Fibroblast of upper back skin (primary cell): ENCODE results near the gene OR52N1.

ENCODE experiments used
- DNase-seq: peaks from one replicate; pipeline ENCODE4 v3.0.0-alpha.2; 2013

Gene OR52N1

GRCh38 chr11:5791165-5791564, at the start of gene OR52N1:
TSS of gene OR52N1 (minus strand) at chr11:5791265. CDS start at chr11:5788816, 2,449 bp downstream.
- no peak for DNase-seq

- DNase-seq: no peak
These were observed 46.6 kb upstream of the OR52N1 start for GRCh38 chr11:5837695-5838094.

- DNase-seq: no peak
These were observed 42.4 kb upstream of the OR52N1 start for GRCh38 chr11:5833446-5833845.

- DNase-seq: no peak
These were observed 40.2 kb upstream of the OR52N1 start for GRCh38 chr11:5831196-5831829.

- DNase-seq: no peak
These were observed 27.3 kb upstream of the OR52N1 start for GRCh38 chr11:5818245-5818886.

- no peak for DNase-seq
These were observed 24.5 kb upstream of the OR52N1 start for GRCh38 chr11:5815534-5815933.

- DNase-seq: no peak
These were observed 19.1 kb upstream of the OR52N1 start for GRCh38 chr11:5809905-5810795.

- no peak for DNase-seq
These were observed 18.1 kb upstream of the OR52N1 start for GRCh38 chr11:5809122-5809519.

GRCh38 chr11:5808500-5809121, 17.5 kb upstream of the OR52N1 start, which contains the start of gene OR52N2:
TSS of gene OR52N2 (plus strand) at chr11:5808924. CDS start at chr11:5820336, 11,412 bp downstream.
- DNase-seq: peak; percentile 72

GRCh38 chr11:5807580-5807979, 16.5 kb upstream of the OR52N1 start:
- DNase-seq: no peak

- no peak for DNase-seq
These were observed 12.9 kb upstream of the OR52N1 start for GRCh38 chr11:5803982-5804381.

GRCh38 chr11:5796541-5796940, 5.5 kb upstream of the OR52N1 start:
- DNase-seq: no peak

GRCh38 chr11:5783255-5783654, 7.8 kb downstream of the OR52N1 start, which contains the start of gene OR52N5:
TSS of gene OR52N5 (minus strand) at chr11:5783355. CDS start at chr11:5778634, 4,721 bp downstream.
- DNase-seq: no peak

GRCh38 chr11:5767056-5767455, 24.0 kb downstream of the OR52N1 start:
- peak; percentile 0 for DNase-seq

GRCh38 chr11:5753943-5754342, 37.1 kb downstream of the OR52N1 start, which contains the start of gene OR52N4:
TSS of gene OR52N4 (plus strand) at chr11:5754243. CDS start at chr11:5754741, 498 bp downstream.
- no peak for DNase-seq

- DNase-seq: no peak
These were observed 41.2 kb downstream of the OR52N1 start for GRCh38 chr11:5749836-5750235.

- no peak for DNase-seq
These were observed 44.5 kb downstream of the OR52N1 start for GRCh38 chr11:5746614-5747013.

- DNase-seq: no peak
These were observed 52.6 kb downstream of the OR52N1 start for GRCh38 chr11:5738431-5738830.

GRCh38 chr11:5737670-5738392, 53.2 kb downstream of the OR52N1 start:
- DNase-seq: peak; percentile 29

GRCh38 chr11:5737091-5737490, 54.0 kb downstream of the OR52N1 start:
- DNase-seq: peak; percentile 75
